Naive thymus-derived CD4-positive, alpha-beta T cell (primary cell): ENCODE measurements around the gene GATAD2B. TPM values are rescaled to one million over a fixed set of nuclear protein-coding genes. Genes with fewer than 3 reads are reported as not detected.

ENCODE experiments used
- ATAC-seq: fragments of 150-1000 bp; cut with Tn5 transposase; 2 replicates; pipeline ENCODE4 v1.10.0; 2021; ENCODE audit warnings: mild to moderate bottlenecking, moderate library complexity
- CTCF ChIA-PET: fragments of 350-600 bp; sonication (Branson Sonifier 250); formaldehyde crosslinking; loops from one replicate; lab custom pipeline; 2021; ENCODE audit warnings: antibody characterized with exemption; lab: Charles Lee
- POLR2A ChIA-PET: fragments of 350-600 bp; sonication (Branson Sonifier 250); formaldehyde crosslinking; loops from one replicate; lab custom pipeline; 2021; ENCODE audit warnings: antibody characterized with exemption, inconsistent platforms; lab: Charles Lee
- DNase-seq, 9 donors: peaks; one replicate each; pipeline versions ENCODE4 v3.0.0 to v3.0.0-alpha.2; 2020 to 2022; ENCODE audit warnings: mixed read lengths in 1 of 9
- H3K27ac ChIP-seq: one replicate; pipeline ENCODE4 v1.7.0; 2013; ENCODE audit warnings: mild to moderate bottlenecking, low read depth, low read length, moderate library complexity
- H3K27me3 ChIP-seq, 2 donors: one replicate each; pipeline ENCODE4 v1.7.0; 2013; ENCODE audit warnings: low read length in 2 of 2, mild to moderate bottlenecking in 2 of 2, moderate library complexity in 2 of 2; ENCODE audit not compliant: control insufficient read depth in 2 of 2, insufficient read depth in 2 of 2
- H3K36me3 ChIP-seq, 3 experiments: 1 replicate in 2 of 3; 2 replicates in 1 of 3; pipeline ENCODE4 v1.7.0; 2013; ENCODE audit warnings: low read length in 3 of 3, mild to moderate bottlenecking in 3 of 3, moderate library complexity in 1 of 3; ENCODE audit not compliant: insufficient read depth in 3 of 3, control insufficient read depth in 2 of 3
- H3K4me1 ChIP-seq, 2 donors: one replicate each; pipeline ENCODE4 v1.7.0; 2013; ENCODE audit warnings: low read length in 2 of 2, mild to moderate bottlenecking in 2 of 2, moderate library complexity in 1 of 2; ENCODE audit not compliant: control insufficient read depth in 2 of 2, insufficient read depth in 2 of 2
- H3K4me3 ChIP-seq: 2 replicates; pipeline ENCODE4 v1.7.0; 2013; ENCODE audit warnings: mild to moderate bottlenecking, low read length
- H3K9me3 ChIP-seq, 3 experiments: 1 replicate in 2 of 3; 2 replicates in 1 of 3; pipeline ENCODE4 v1.7.0; 2013; ENCODE audit warnings: low read length in 3 of 3; ENCODE audit not compliant: control insufficient read depth in 2 of 3
- H3K27ac Mint-ChIP-seq, 9 donors: one replicate each; pipeline ENCODE4 v1.8.0; 2020 to 2022; ENCODE audit warnings: mixed read lengths in 9 of 9, mild to moderate bottlenecking in 8 of 9, moderate library complexity in 5 of 9, inconsistent platforms in 2 of 9
- H3K27me3 Mint-ChIP-seq, 5 donors: one replicate each; pipeline ENCODE4 v1.8.0; 2021 to 2022; ENCODE audit warnings: mixed read lengths in 5 of 5, mild to moderate bottlenecking in 1 of 5
- H3K36me3 Mint-ChIP-seq, 5 donors: one replicate each; pipeline ENCODE4 v1.8.0; 2020 to 2022; ENCODE audit warnings: mixed read lengths in 5 of 5, mild to moderate bottlenecking in 3 of 5, inconsistent platforms in 1 of 5
- H3K4me1 Mint-ChIP-seq, 7 donors: one replicate each; pipeline ENCODE4 v1.8.0; 2020 to 2022; ENCODE audit warnings: mixed read lengths in 7 of 7, mild to moderate bottlenecking in 3 of 7, inconsistent platforms in 1 of 7
- H3K4me3 Mint-ChIP-seq, 10 donors: one replicate each; pipeline ENCODE4 v1.8.0; 2020 to 2022; ENCODE audit warnings: mild to moderate bottlenecking in 10 of 10, mixed read lengths in 10 of 10, moderate library complexity in 6 of 10, inconsistent platforms in 2 of 10
- H3K9me3 Mint-ChIP-seq, 11 donors: one replicate each; pipeline ENCODE4 v1.8.0; 2020 to 2022; ENCODE audit warnings: mixed read lengths in 11 of 11, mild to moderate bottlenecking in 4 of 11, inconsistent platforms in 1 of 11, moderate library complexity in 1 of 11
- intact Hi-C, 2 donors: fragments of 100-400 bp; cut with micrococcal nuclease; formaldehyde crosslinking; loops; one replicate each; pipeline ENCODE4 v1.15.1; 2023
- polyA plus RNA-seq, 2 donors: library from polyadenylated mRNA; unstranded; fragments of 300-500 nt; fragmentation: Illumina TruSeq; gene quantifications; one replicate each; pipeline ENCODE4 v1.2.3, GENCODE V29; 2021
- total RNA-seq, 6 experiments: library from RNA in 5 of 6; stranded (reverse) in 5 of 6; gene quantifications; 1 replicate in 5 of 6; 2 replicates in 1 of 6; pipeline ENCODE4 v1.2.3 and lab custom pipeline; 2021 to 2026

GATAD2B gene
- total and polyA plus RNA-seq, 7 experiments from 2014 or later, result 4.8 to 102 (median 73.7) TPM

DNA sequence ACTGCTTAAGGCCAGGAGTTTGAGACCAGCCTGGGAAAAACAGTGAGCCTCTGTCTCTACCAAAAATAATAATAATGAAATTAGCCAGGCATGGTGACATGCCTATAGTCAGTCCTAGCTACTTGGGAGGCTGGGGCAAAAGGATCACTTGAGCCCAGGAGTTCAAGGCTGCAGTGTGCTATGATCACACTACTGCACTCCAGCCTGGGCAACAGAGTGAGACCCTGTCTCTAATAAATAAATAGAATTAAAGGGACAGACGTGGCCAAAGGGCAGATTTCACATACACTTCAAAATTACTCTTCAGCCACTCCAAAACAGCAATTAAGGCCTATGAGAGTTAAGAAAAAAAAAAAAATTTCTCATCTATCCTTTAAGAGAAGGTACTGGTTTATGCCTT is 45.7 kb downstream of the GATAD2B start:
- peaks cover 16 to 60% (median 52%) of the 10 kb centered on the region in 7 donors for H3K4me1 Mint-ChIP-seq
- POLR2A ChIA-PET, result interaction anchor here (0.7 kb wide), 1 partner anchor 114 kb away, joined by 3 read pairs; no protein-coding TSS in a partner anchor

GRCh38 chr1:153872934-153873333 is 49.8 kb downstream of the GATAD2B start:
- Mint-ChIP-seq H3K4me1 (peaks cover 16 to 72% (median 59%) of the 10 kb centered on the region in 7 donors), H3K27ac (peak overlapping the region in 2 of 9 donors; percentile 19 to 29)

More for the DNA sequence above, 45.7 kb downstream of the GATAD2B start:
- Mint-ChIP-seq H3K36me3 (peaks cover 0 to 9% (median 4%) of the 10 kb centered on the region in 5 donors), H3K27ac (peak overlapping the region in 3 of 9 donors; percentile 3 to 65 (median 45)), H3K4me3 (no peak overlapping the region), H3K9me3 (no peaks in the 10 kb centered on the region), H3K27me3 (no peaks in the 10 kb centered on the region)
- CTCF ChIA-PET, result no interaction called here
- no peak overlapping the region for H3K27ac ChIP-seq
- H3K27me3 ChIP-seq, result no peaks in the 10 kb centered on the region
- peaks cover 8 to 24% of the 10 kb centered on the region in 2 donors for H3K4me1 ChIP-seq
- ATAC-seq, result no peak
- H3K36me3 ChIP-seq, result no peaks in the 10 kb centered on the region
- no peak overlapping the region for H3K4me3 ChIP-seq
- intact Hi-C loops, result no loop called here
- no peaks in the 10 kb centered on the region for H3K9me3 ChIP-seq
- no peak for DNase-seq

GRCh38 chr1:153872331-153872730 is 50.4 kb downstream of the GATAD2B start:
- ChIA-PET POLR2A (interaction anchor here (0.7 kb wide), 1 partner anchor 146 kb away, joined by 5 read pairs; no protein-coding TSS in a partner anchor), CTCF (no interaction called here)
- Histone ChIP-seq H3K27ac (no peak overlapping the region), H3K4me1 (no peaks in the 10 kb centered on the region), H3K36me3 (no peaks in the 10 kb centered on the region), H3K9me3 (no peaks in the 10 kb centered on the region), H3K27me3 (no peaks in the 10 kb centered on the region), H3K4me3 (no peak overlapping the region)
- Mint-ChIP-seq H3K4me3 (no peak overlapping the region), H3K9me3 (no peaks in the 10 kb centered on the region), H3K27ac (peak overlapping the region in 3 of 9 donors; percentile 8 to 24 (median 17)), H3K4me1 (peaks cover 17 to 67% (median 55%) of the 10 kb centered on the region in 7 donors), H3K27me3 (no peaks in the 10 kb centered on the region), H3K36me3 (peaks cover 0 to 15% (median 11%) of the 10 kb centered on the region in 5 donors)
- ATAC-seq (no peak), DNase-seq (no peak)
- intact Hi-C loops, result no loop called here

More at GRCh38 chr1:153872934-153873333, 49.8 kb downstream of the GATAD2B start:
- Histone ChIP-seq H3K27me3 (no peaks in the 10 kb centered on the region), H3K27ac (no peak overlapping the region), H3K4me3 (no peak overlapping the region), H3K9me3 (no peaks in the 10 kb centered on the region), H3K36me3 (no peaks in the 10 kb centered on the region), H3K4me1 (no peaks in the 10 kb centered on the region)
- H3K36me3 Mint-ChIP-seq, result peaks cover 0 to 15% (median 11%) of the 10 kb centered on the region in 5 donors
- POLR2A ChIA-PET, result interaction anchor here (0.7 kb wide), 1 partner anchor 146 kb away, joined by 5 read pairs; no protein-coding TSS in a partner anchor
- ATAC-seq, result no peak
- CTCF ChIA-PET, result no interaction called here
- no peak for DNase-seq
- no peaks in the 10 kb centered on the region for H3K9me3 Mint-ChIP-seq
- intact Hi-C loops, result no loop called here
- no peaks in the 10 kb centered on the region for H3K27me3 Mint-ChIP-seq
- no peak overlapping the region for H3K4me3 Mint-ChIP-seq

DNA sequence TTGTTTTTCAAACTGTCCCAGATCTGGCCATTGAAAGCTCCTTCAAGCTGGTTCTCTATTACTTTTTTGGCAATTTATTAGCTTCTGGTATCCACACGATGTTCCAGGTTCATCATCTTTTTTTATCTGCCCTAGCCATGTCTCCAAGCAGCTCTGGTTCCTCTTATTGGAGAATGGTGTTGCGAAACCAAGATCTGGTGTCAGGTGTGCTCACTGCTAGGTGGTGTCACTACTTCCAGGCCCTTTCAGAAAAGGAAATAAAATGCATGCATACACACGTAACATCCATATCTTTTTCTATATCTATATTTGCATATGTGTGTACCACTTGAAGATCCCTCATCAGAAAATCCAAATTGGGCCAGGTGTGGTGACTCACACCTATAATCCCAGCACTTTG is 53.3 kb downstream of the GATAD2B start:
- no peaks in the 10 kb centered on the region for H3K36me3 ChIP-seq
- no peaks in the 10 kb centered on the region for H3K27me3 ChIP-seq
- H3K4me1 Mint-ChIP-seq, result peaks cover 15 to 67% (median 55%) of the 10 kb centered on the region in 7 donors
- no peak overlapping the region for H3K4me3 Mint-ChIP-seq
- no peaks in the 10 kb centered on the region for H3K4me1 ChIP-seq
- H3K36me3 Mint-ChIP-seq, result peaks cover 0 to 9% (median 6%) of the 10 kb centered on the region in 5 donors
- DNase-seq (no peak), ATAC-seq (no peak)
- POLR2A ChIA-PET, result no interaction called here
- intact Hi-C loops, result no loop called here
- H3K9me3 ChIP-seq, result no peaks in the 10 kb centered on the region
- CTCF ChIA-PET, result interaction anchor here (0.6 kb wide), 1 partner anchor 42 kb away, joined by 3 read pairs; no protein-coding TSS in a partner anchor
- H3K27ac ChIP-seq, result no peak overlapping the region
- H3K27ac Mint-ChIP-seq, result peak overlapping the region in 3 of 9 donors; percentile 34 to 53 (median 38)
- no peaks in the 10 kb centered on the region for H3K9me3 Mint-ChIP-seq
- no peaks in the 10 kb centered on the region for H3K27me3 Mint-ChIP-seq
- H3K4me3 ChIP-seq, result no peak overlapping the region

GRCh38 chr1:153866045-153866850 is 56.5 kb downstream of the GATAD2B start:
- intact Hi-C loops, result no loop called here
- no peaks in the 10 kb centered on the region for H3K36me3 ChIP-seq
- ATAC-seq (no peak), DNase-seq (no peak)
- H3K4me1 ChIP-seq, result no peaks in the 10 kb centered on the region
- Mint-ChIP-seq H3K9me3 (peaks cover 0 to 1% (median 0%) of the 10 kb centered on the region in 11 donors), H3K4me1 (peaks cover 16 to 56% (median 43%) of the 10 kb centered on the region in 7 donors), H3K27ac (peak overlapping the region in 6 of 9 donors; percentile 10 to 82 (median 58)), H3K4me3 (no peak overlapping the region), H3K36me3 (peaks cover 0 to 11% (median 6%) of the 10 kb centered on the region in 5 donors), H3K27me3 (no peaks in the 10 kb centered on the region)
- H3K9me3 ChIP-seq, result no peaks in the 10 kb centered on the region
- ChIA-PET POLR2A (interaction anchor here (0.6 to 1.0 kb wide), 2 partner anchors 12 to 55 kb away, joined by 3 to 4 read pairs; no protein-coding TSS in a partner anchor), CTCF (interaction anchor here (1.2 kb wide), 1 partner anchor 120 kb away, joined by 4 read pairs; the partner anchor contains the start of gene RAB13)
- H3K4me3 ChIP-seq, result no peak overlapping the region
- H3K27ac ChIP-seq, result no peak overlapping the region
- no peaks in the 10 kb centered on the region for H3K27me3 ChIP-seq

GRCh38 chr1:153860285-153860684 is 62.5 kb downstream of the GATAD2B start:
- ChIA-PET POLR2A (no interaction called here), CTCF (no interaction called here)
- Mint-ChIP-seq H3K36me3 (peaks cover 0 to 12% (median 7%) of the 10 kb centered on the region in 5 donors), H3K27me3 (no peaks in the 10 kb centered on the region), H3K27ac (peak overlapping the region in 2 of 9 donors; percentile 8 to 53), H3K9me3 (peaks cover 0 to 1% (median 0%) of the 10 kb centered on the region in 11 donors), H3K4me1 (peaks cover 13 to 41% (median 27%) of the 10 kb centered on the region in 7 donors), H3K4me3 (no peak overlapping the region)
- DNase-seq (no peak), ATAC-seq (no peak)
- H3K36me3 ChIP-seq, result peaks cover 0 to 9% (median 0%) of the 10 kb centered on the region in 3 experiments
- no peak overlapping the region for H3K27ac ChIP-seq
- no peaks in the 10 kb centered on the region for H3K27me3 ChIP-seq
- H3K4me1 ChIP-seq, result no peaks in the 10 kb centered on the region
- H3K9me3 ChIP-seq, result no peaks in the 10 kb centered on the region
- H3K4me3 ChIP-seq, result no peak overlapping the region
- intact Hi-C loops, result no loop called here
